Fibroblast of pulmonary artery (primary cell): ENCODE results near the gene INSYN2B.
A peak's percentile ranks its signal among the peaks of the same experiment; 100 is the strongest.
"Not testable (repeated sequence)": the region's sequence is repeated elsewhere in the genome, so short reads cannot be mapped to it uniquely, and the experiment has no call there.

Experiments used
- DNase-seq: peaks from one replicate; pipeline ENCODE4 v3.0.0-alpha.2; 2010; ENCODE audit warnings: low read depth
- H3K4me3 ChIP-seq: replicated peaks from 2 replicates; pipeline ENCODE4 v1.5.1; 2011; ENCODE audit warnings: low read depth, mild to moderate bottlenecking, control low read depth, low read length, moderate library complexity
- TF ChIP-seq, protein P1 (sequence below): IDR thresholded peaks from 2 replicates; pipeline ENCODE4 v1.5.1; 2011; ENCODE audit warnings: mild to moderate bottlenecking, control low read depth, low read length, inconsistent platforms; ENCODE audit errors: missing control alignments

The INSYN2B gene

DNA sequence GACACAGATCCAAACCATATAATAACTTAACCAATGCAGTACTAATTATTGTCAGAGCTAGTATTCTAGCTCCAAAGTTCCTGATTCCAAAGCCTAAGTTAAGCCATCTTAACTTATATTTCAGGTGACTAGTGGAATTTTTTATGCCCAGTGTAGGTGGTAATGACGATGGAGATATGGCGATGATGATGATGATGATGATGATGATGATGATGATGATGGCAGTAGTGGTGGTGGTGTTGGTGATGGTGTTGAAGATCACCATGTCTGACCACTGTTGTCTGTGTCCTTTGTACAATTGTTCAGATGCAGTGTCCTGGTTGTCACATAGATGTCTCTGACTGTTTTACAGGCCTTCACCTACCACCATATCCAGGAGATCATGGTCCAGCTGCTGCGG is 139.9 kb downstream of the INSYN2B start:
- no peak overlapping the region for H3K4me3 ChIP-seq
- DNase-seq: no peak
- TF ChIP-seq, protein P1, sequence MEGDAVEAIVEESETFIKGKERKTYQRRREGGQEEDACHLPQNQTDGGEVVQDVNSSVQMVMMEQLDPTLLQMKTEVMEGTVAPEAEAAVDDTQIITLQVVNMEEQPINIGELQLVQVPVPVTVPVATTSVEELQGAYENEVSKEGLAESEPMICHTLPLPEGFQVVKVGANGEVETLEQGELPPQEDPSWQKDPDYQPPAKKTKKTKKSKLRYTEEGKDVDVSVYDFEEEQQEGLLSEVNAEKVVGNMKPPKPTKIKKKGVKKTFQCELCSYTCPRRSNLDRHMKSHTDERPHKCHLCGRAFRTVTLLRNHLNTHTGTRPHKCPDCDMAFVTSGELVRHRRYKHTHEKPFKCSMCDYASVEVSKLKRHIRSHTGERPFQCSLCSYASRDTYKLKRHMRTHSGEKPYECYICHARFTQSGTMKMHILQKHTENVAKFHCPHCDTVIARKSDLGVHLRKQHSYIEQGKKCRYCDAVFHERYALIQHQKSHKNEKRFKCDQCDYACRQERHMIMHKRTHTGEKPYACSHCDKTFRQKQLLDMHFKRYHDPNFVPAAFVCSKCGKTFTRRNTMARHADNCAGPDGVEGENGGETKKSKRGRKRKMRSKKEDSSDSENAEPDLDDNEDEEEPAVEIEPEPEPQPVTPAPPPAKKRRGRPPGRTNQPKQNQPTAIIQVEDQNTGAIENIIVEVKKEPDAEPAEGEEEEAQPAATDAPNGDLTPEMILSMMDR: no peak

DNA sequence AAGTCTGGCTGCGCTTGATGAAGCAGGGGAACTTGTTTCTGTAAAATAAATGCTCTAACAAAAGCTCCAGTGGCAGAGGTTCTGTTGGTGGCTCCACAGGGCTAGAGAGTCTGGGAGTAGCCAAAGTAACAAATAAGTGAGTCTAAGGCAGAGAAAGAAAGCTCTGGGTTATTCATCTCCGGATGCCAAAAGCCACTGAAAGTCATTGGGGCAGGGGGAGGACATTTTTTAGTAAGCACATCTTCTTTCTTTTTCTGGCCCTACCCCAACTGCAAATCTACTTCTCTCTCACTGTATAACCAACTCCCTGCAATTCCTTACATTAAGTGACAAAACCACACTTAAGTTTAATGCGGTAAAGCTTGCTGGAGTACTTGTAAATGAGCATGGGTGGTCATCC is 141.6 kb downstream of the INSYN2B start:
- TF ChIP-seq, protein P1: no peak
- no peak overlapping the region for H3K4me3 ChIP-seq
- DNase-seq: no peak

DNA sequence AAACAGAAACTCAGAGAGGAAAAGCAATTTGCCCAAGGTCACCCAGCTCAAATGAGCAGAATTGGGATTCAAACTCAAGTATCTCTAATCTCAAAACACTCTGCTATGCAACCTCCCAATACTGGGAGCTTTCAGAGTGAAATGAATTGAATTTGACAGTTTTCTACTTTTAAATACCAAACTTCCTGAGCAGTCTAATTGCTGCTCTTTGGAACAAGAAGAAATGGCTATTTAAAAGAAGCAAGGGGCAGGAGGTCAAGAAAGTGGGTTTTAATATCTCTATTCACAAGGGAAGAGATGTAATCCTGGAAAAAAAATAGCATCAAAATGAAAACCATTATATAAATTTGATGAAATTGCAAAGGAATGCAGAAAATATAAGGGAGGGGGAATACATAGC is 142.6 kb downstream of the INSYN2B start:
- H3K4me3 ChIP-seq: no peak overlapping the region
- TF ChIP-seq, protein P1: no peak
- no peak for DNase-seq

DNA sequence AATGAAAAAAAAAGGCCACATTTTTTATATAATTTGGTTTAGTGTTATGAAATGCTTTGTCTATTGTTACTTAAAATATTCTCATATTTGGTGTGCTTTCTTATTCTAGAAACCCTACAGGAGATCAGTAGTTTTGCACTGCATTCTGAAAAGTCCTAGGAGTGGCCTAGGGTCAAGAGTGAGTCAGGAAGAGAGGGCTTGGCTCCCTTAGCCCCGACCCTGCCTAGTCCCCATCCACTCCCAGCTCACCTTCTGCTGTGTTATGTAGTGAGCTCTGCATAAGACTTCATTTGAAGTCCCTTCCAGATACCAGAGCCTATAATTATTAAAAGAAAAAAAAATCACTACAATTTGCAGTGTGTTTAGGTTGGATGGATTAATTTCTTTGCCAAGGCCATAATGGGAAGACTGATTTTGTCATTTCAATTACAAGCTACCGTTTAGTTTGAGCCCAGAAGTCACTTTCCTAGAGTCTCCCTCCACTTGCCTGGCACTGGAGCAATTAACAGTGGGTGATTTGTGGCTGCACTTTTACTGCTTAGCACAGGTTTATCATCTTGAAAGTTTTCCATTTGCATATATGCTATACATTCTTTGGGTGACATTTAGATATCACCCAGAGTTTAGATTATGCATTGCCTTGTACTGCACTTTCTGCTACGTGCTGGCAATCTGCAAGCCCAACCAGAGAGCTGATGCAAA is 143.3 kb downstream of the INSYN2B start:
- TF ChIP-seq, protein P1: no peak
- DNase-seq: no peak
- no peak overlapping the region for H3K4me3 ChIP-seq

DNA sequence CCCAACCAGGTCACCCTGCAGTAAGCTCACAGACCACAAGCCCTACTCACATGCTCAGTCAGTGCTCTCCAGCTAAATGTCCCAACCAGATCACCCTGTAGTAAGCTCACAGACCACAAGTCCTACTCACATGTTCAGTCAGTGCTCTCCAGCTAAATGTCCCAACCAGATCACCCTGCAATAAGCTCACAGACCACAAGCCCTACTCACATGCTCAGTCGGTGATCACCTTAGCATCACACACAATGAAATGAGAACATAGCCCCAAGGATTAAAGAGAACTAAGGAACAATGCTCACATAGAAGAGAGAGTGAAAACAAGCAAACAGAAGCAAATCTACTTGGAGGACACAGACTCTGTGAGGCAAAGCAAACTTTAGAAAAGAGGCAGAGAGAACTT is 145.8 kb downstream of the INSYN2B start:
- not testable (repeated sequence) for H3K4me3 ChIP-seq, DNase-seq

DNA sequence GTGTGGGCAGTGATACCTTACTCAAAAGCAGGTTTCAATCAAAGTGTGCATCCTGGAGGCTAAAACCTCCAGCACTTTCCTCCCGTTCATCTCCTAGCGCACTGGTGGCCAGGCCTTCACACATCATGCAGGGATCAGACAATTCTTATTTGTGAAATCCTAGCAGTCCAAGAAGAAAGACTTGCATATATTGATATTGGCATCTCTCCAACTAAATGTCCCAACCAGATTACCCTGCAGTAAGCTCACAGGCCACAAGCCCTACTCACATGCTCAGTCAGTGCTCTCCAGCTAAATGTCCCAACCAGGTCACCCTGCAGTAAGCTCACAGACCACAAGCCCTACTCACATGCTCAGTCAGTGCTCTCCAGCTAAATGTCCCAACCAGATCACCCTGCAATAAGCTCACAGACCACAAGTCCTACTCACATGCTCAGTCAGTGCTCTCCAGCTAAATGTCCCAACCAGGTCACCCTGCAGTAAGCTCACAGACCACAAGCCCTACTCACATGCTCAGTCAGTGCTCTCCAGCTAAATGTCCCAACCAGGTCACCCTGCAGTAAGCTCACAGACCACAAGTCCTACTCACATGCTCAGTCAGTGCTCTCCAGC is 146.5 kb downstream of the INSYN2B start:
- peak; percentile 68 for DNase-seq

DNA sequence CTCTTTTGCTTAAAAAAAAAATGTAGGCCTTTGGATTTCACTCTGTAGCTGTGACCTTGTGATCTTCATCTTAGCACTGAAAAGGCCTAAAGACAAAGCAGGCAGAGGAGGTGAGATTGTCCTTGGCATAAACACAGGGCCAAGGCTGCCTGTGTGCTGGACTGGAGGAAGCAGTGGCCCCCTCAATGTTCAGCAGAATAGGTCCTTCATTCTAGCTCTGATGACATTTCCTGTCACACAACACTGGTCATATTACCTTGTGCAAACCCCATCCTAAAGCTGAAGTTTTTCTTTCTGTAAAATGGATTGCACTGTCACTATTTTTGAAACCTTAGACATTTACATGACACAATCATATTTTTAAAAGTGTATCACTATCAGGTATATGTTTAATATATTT is 147.4 kb downstream of the INSYN2B start:
- no peak overlapping the region for H3K4me3 ChIP-seq
- TF ChIP-seq, protein P1: no peak
- no peak for DNase-seq

More for the DNA sequence above, 146.5 kb downstream of the INSYN2B start:
- not testable (repeated sequence) for H3K4me3 ChIP-seq

DNA sequence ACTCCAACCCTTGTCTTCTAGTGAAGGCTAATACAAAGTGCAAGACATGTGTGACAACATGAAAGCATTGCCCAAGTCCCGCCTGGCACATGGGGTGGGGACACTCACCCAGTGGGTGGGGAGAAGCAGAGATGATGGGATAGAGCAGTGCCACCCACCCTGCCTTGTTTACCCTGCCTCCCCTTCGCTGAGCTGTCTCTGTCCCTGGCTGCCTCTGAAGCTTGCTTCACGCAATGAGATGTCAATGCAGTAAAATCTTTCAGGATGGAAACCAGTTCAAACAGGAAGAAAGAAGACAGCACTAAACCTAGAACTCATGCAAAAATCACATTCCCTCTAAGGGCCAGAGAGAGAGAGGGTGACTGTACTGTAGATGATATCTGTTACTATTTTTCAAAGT is 148.0 kb downstream of the INSYN2B start:
- no peak for DNase-seq
- no peak overlapping the region for H3K4me3 ChIP-seq
- TF ChIP-seq, protein P1: no peak
